Prostate gland (tissue), 2 donors: ENCODE data around the gene STOM. TPM values are rescaled to one million over a fixed set of nuclear protein-coding genes. Genes with fewer than 3 reads are reported as not detected.
"Not testable (repeated sequence)": the region's sequence is repeated elsewhere in the genome, so short reads cannot be mapped to it uniquely, and the experiment has no call there.

Source experiments
- DNase-seq: peaks from one replicate; pipeline ENCODE4 v3.0.0-alpha.2; 2019; ENCODE audit warnings: low spot score
- H3K27ac ChIP-seq, 2 donors: fragments of 200-600 bp; sonication (generic); 2 replicates each; pipeline ENCODE4 v1.5.1; 2017 to 2019
- H3K27me3 ChIP-seq: fragments of 200-600 bp; sonication (generic); replicated peaks from 2 replicates; pipeline ENCODE4 v1.5.1; 2019; ENCODE audit not compliant: insufficient read depth
- H3K36me3 ChIP-seq, 2 donors: fragments of 200-600 bp; sonication (generic); 1 replicate in 1 of 2; 2 replicates in 1 of 2; pipeline versions ENCODE4 v1.5.1 to v1.8.1; 2017 to 2019
- H3K4me1 ChIP-seq: fragments of 200-600 bp; sonication (generic); replicated peaks from 2 replicates; pipeline ENCODE4 v1.5.1; 2019
- H3K4me3 ChIP-seq, 2 donors: fragments of 200-600 bp; sonication (generic); 2 replicates each; pipeline ENCODE4 v1.5.1; 2017 to 2019
- H3K9me3 ChIP-seq: fragments of 200-600 bp; sonication (generic); 2 replicates; pipeline ENCODE4 v1.5.1; 2017
- CTCF ChIP-seq, 4 experiments: fragments of 200-600 bp in 2 of 4; fragments of 450-650 bp in 2 of 4; sonication (generic) in 2 of 4; IDR thresholded peaks; 1 replicate in 3 of 4; 2 replicates in 1 of 4; pipeline ENCODE4 v1.5.1; 2016 to 2019; ENCODE audit warnings: antibody characterized with exemption in 4 of 4, mild to moderate bottlenecking in 2 of 4, moderate library complexity in 2 of 4
- POLR2A ChIP-seq: fragments of 450-650 bp; IDR thresholded peaks from one replicate; pipeline ENCODE4 v1.6.1; 2016; ENCODE audit warnings: antibody characterized with exemption, mild to moderate bottlenecking
- POLR2AphosphoS5 ChIP-seq: sonication (generic); formaldehyde crosslinking; IDR thresholded peaks from one replicate; pipeline ENCODE4 v1.6.1; 2017; ENCODE audit warnings: antibody characterized with exemption
- WGBS: methylation state at CpG from one replicate; pipeline ENCODE4 v1.1.5; 2018; 5-methylcytosine and 5-hydroxymethylcytosine counted together
- intact Hi-C: fragments of 100-400 bp; cut with DNase I; formaldehyde crosslinking; loops from one replicate; pipeline ENCODE4 v1.14.2; 2022
- total RNA-seq, 2 donors: library from RNA; depleted of rRNA; stranded (reverse); fragments of >200 nt; gene quantifications; one replicate each; pipeline ENCODE4 v1.1.0, GENCODE V29; 2016

STOM gene
- total RNA-seq, 2 donors from 2014 or later, result 64.3 to 85.1 TPM

GRCh38 chr9:121399883-121400607 is 30.0 kb upstream of the STOM start:
- no peak for TF ChIP-seq POLR2A
- TF ChIP-seq CTCF (IDR thresholded peaks at IDR 0.05), result peak; percentile 37 to 93 (median 88)
- peak; percentile 29 for TF ChIP-seq POLR2AphosphoS5
- H3K36me3 ChIP-seq, result no peaks in the 10 kb centered on the region
- H3K27me3 ChIP-seq, result no peaks in the 10 kb centered on the region
- peak; percentile 42 for DNase-seq
- H3K27ac ChIP-seq, result no peak overlapping the region
- H3K9me3 ChIP-seq, result no peaks in the 10 kb centered on the region
- no peaks in the 10 kb centered on the region for H3K4me1 ChIP-seq
- intact Hi-C loops, result loop anchor here (2.0 to 5.0 kb wide), 2 partner anchors 78 to 187 kb away; no protein-coding TSS in a partner anchor
- H3K4me3 ChIP-seq, result no peak overlapping the region
- WGBS, result 24% methylated on average over 9 of the region's 9 CpGs

GRCh38 chr9:121399126-121399882 is 29.3 kb upstream of the STOM start:
- Histone ChIP-seq H3K4me3 (no peak overlapping the region), H3K27ac (no peak overlapping the region), H3K27me3 (no peaks in the 10 kb centered on the region), H3K4me1 (no peaks in the 10 kb centered on the region), H3K36me3 (no peaks in the 10 kb centered on the region), H3K9me3 (no peaks in the 10 kb centered on the region)
- intact Hi-C loops, result loop anchor here (5.0 kb wide), 1 partner anchor 77 kb away; no protein-coding TSS in a partner anchor
- 91% methylated on average over 4 of the region's 4 CpGs for WGBS
- DNase-seq, result no peak
- no peak for TF ChIP-seq CTCF (IDR thresholded peaks at IDR 0.05)
- TF ChIP-seq POLR2A, result no peak
- no peak for TF ChIP-seq POLR2AphosphoS5

- Histone ChIP-seq H3K4me1 (no peaks in the 10 kb centered on the region), H3K36me3 (no peaks in the 10 kb centered on the region), H3K27me3 (no peaks in the 10 kb centered on the region), H3K27ac (peak overlapping the region in 1 of 2 donors; percentile 12), H3K4me3 (no peak overlapping the region), H3K9me3 (no peaks in the 10 kb centered on the region)
- intact Hi-C loops, result loop anchor here (5.0 kb wide), 1 partner anchor 76 kb away; no protein-coding TSS in a partner anchor
- TF ChIP-seq POLR2A, result no peak
- TF ChIP-seq POLR2AphosphoS5, result peak; percentile 54
- peak; percentile 38 for DNase-seq
- 53% methylated on average over 5 of the region's 5 CpGs for WGBS
Observed at GRCh38 chr9:121398374-121398773, 28.3 kb upstream of the STOM start.

- not testable (repeated sequence) for H3K4me1 ChIP-seq, H3K27ac ChIP-seq, H3K9me3 ChIP-seq, DNase-seq, H3K36me3 ChIP-seq, H3K27me3 ChIP-seq, H3K4me3 ChIP-seq
- 100% methylated on average over 1 of the region's 1 CpG for WGBS
- intact Hi-C loops, result loop anchor here (5.0 kb wide), 1 partner anchor 75 kb away; no protein-coding TSS in a partner anchor
Observed at GRCh38 chr9:121397277-121397676, 27.2 kb upstream of the STOM start.

GRCh38 chr9:121395558-121395957 is 25.5 kb upstream of the STOM start:
- no peak for DNase-seq
- Histone ChIP-seq H3K4me1 (no peaks in the 10 kb centered on the region), H3K9me3 (no peaks in the 10 kb centered on the region), H3K36me3 (no peaks in the 10 kb centered on the region), H3K4me3 (no peak overlapping the region), H3K27me3 (no peaks in the 10 kb centered on the region), H3K27ac (no peak overlapping the region)
- intact Hi-C loops, result loop anchor here (5.0 kb wide), 1 partner anchor 73 kb away; no protein-coding TSS in a partner anchor
- TF ChIP-seq CTCF (IDR thresholded peaks at IDR 0.05), result no peak
- TF ChIP-seq POLR2AphosphoS5, result no peak
- TF ChIP-seq POLR2A, result no peak
